Measurements from ENCODE around the gene NR2C2AP. TPM values are rescaled to one million over a fixed set of nuclear protein-coding genes. Genes with fewer than 3 reads are reported as not detected.
A peak's percentile ranks its signal among the peaks of the same experiment; 100 is the strongest.

NR2C2AP gene
- total and polyA plus RNA-seq, 2 of the 13 experiments (the other 11 are each of a cell fraction or from before 2014, with no cell fraction given), result 12.2 to 26.8 TPM

GRCh38 chr19:19192078-19192882 is 10.9 kb downstream of the NR2C2AP start, which contains the start of the genes BORCS8 and RFXANK (continued):
- TF ChIP-seq FIP1L1 (IDR thresholded peaks at IDR 0.05; ENCODE audit: borderline replicate concordance, insufficient read depth, low read depth, low read length), result no peak
- no peak; the same call in 1 of the 2 replicates for TF ChIP-seq ZNF430 (CRISPR knock-in tag; IDR thresholded peaks at IDR 0.05)
- TF ChIP-seq ZNF251 (CRISPR knock-in tag; IDR thresholded peaks at IDR 0.05), result no peak
- TF ChIP-seq SNAPC2 (CRISPR knock-in tag; IDR thresholded peaks at IDR 0.05), result no peak
- peak; percentile 23; the same call in 1 of the 2 replicates for TF ChIP-seq MYC (CRISPR knock-in tag; IDR thresholded peaks at IDR 0.05; ENCODE audit: borderline replicate concordance)
- peak; percentile 85 for TF ChIP-seq KDM5B (CRISPR knock-in tag; IDR thresholded peaks at IDR 0.05; ENCODE audit: borderline replicate concordance)
- no peak for TF ChIP-seq ZNF562 (CRISPR knock-in tag; IDR thresholded peaks at IDR 0.05; ENCODE audit: borderline replicate concordance)
- TF ChIP-seq RFXANK (CRISPR knock-in tag; IDR thresholded peaks at IDR 0.05), result no peak
- no peak for TF ChIP-seq EHMT2 (IDR thresholded peaks at IDR 0.05; ENCODE audit: borderline replicate concordance, low read depth, low read length)
- no peak for TF ChIP-seq NFIC (IDR thresholded peaks at IDR 0.05; ENCODE audit: low read length)
- no peak for TF ChIP-seq TP53 (CRISPR knock-in tag; conservative IDR thresholded peaks at IDR 0.05)
- no peak for TF ChIP-seq TEF (CRISPR knock-in tag; IDR thresholded peaks at IDR 0.05)
- TF ChIP-seq ZNF660 (CRISPR knock-in tag; IDR thresholded peaks at IDR 0.05; ENCODE audit: borderline replicate concordance, low read depth), result 0 out of 2 replicates have a peak, but pooled peaks have one; percentile 42
- peak; percentile 97 for TF ChIP-seq PCBP1 (IDR thresholded peaks at IDR 0.05; ENCODE audit: borderline replicate concordance, low read depth, low read length)
- peak; percentile 79 for TF ChIP-seq ZNF629 (CRISPR knock-in tag; conservative IDR thresholded peaks at IDR 0.05)
- peak; percentile 63; the same call in 1 of the 2 replicates for TF ChIP-seq ZNF33B (CRISPR knock-in tag; IDR thresholded peaks at IDR 0.05)
- TF ChIP-seq U2AF2 (IDR thresholded peaks at IDR 0.05; ENCODE audit: low read depth, low read length), result 0 out of 2 replicates have a peak, but pooled peaks have one; percentile 52
- TF ChIP-seq ZNF703 (CRISPR knock-in tag; IDR thresholded peaks at IDR 0.05; ENCODE audit: borderline replicate concordance), result 0 out of 2 replicates have a peak, but pooled peaks have one; percentile 34
- TF ChIP-seq ZNF772 (CRISPR knock-in tag; IDR thresholded peaks at IDR 0.05), result peak; percentile 84; the same call in 1 of the 2 replicates
- TF ChIP-seq RFX3 (CRISPR knock-in tag; IDR thresholded peaks at IDR 0.05), result no peak; the same call in 1 of the 2 replicates
- TF ChIP-seq ZNF792 (CRISPR knock-in tag; IDR thresholded peaks at IDR 0.05), result peak; percentile 80
- peak; percentile 82 for TF ChIP-seq ZNF205 (CRISPR knock-in tag; IDR thresholded peaks at IDR 0.05)
- no peak for TF ChIP-seq KAT2B (IDR thresholded peaks at IDR 0.05; ENCODE audit: borderline replicate concordance, low read depth, low read length)
- TF ChIP-seq HMGA1 (CRISPR knock-in tag; conservative IDR thresholded peaks at IDR 0.05), result no peak
- no peak for TF ChIP-seq MLLT10 (CRISPR knock-in tag; IDR thresholded peaks at IDR 0.05)
- TF ChIP-seq SMAD9 (CRISPR knock-in tag; IDR thresholded peaks at IDR 0.05), result no peak
- no peak for TF ChIP-seq USF2 (IDR thresholded peaks at IDR 0.05; ENCODE audit: low read depth, low read length)
- TF ChIP-seq USF2 (CRISPR knock-in tag; IDR thresholded peaks at IDR 0.05; ENCODE audit: borderline replicate concordance), result no peak
- TF ChIP-seq SNAI1 (CRISPR knock-in tag; IDR thresholded peaks at IDR 0.05; ENCODE audit: borderline replicate concordance), result no peak
- TF ChIP-seq ZNF446 (CRISPR knock-in tag; IDR thresholded peaks at IDR 0.05), result no peak
- TF ChIP-seq CCDC6 (CRISPR knock-in tag; IDR thresholded peaks at IDR 0.05), result peak; percentile 78; the same call in 1 of the 2 replicates

All from HepG2 (cell line).